Ramos (cell line): ENCODE measurements around the gene ACSM4.
"Not testable (repeated sequence)": the region's sequence is repeated elsewhere in the genome, so short reads cannot be mapped to it uniquely, and the experiment has no call there.

ENCODE experiments used
- in situ Hi-C: fragments of 300-500 bp; cut with MboI; formaldehyde crosslinking; loops from one replicate; pipeline ENCODE4 v1.14.3; 2022; ENCODE audit warnings: low sequenced_read_pairs; ENCODE audit not compliant: unreplicated experiment

Gene ACSM4, protein sequence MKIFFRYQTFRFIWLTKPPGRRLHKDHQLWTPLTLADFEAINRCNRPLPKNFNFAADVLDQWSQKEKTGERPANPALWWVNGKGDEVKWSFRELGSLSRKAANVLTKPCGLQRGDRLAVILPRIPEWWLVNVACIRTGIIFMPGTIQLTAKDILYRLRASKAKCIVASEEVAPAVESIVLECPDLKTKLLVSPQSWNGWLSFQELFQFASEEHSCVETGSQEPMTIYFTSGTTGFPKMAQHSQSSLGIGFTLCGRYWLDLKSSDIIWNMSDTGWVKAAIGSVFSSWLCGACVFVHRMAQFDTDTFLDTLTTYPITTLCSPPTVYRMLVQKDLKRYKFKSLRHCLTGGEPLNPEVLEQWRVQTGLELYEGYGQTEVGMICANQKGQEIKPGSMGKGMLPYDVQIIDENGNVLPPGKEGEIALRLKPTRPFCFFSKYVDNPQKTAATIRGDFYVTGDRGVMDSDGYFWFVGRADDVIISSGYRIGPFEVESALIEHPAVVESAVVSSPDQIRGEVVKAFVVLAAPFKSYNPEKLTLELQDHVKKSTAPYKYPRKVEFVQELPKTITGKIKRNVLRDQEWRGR

DNA sequence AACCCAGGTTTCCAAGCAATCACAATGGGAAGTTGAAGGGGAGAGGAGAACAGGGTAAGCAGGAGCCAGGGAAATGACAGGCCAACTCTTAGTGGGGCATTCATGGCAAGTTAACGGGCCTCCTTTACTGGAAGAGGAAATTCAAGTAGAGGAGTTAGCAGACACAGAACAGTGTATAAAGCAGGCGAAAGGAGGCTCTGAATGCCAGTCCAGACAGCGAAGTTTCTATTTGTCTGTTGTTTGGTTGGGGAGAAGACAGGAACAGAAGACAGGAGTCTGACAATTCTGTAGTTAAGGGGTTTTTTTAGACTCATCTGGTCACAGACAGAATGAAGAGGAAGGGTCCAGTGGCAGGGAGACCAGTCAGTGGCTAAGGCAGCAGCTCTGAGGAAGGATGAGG, at the start of gene ACSM4:
TSS of gene ACSM4 (plus strand) at position 301 of the 400 bp plus-strand sequence. CDS start 260 bp downstream, outside the sequence.
- in situ Hi-C loops: no loop called here

DNA sequence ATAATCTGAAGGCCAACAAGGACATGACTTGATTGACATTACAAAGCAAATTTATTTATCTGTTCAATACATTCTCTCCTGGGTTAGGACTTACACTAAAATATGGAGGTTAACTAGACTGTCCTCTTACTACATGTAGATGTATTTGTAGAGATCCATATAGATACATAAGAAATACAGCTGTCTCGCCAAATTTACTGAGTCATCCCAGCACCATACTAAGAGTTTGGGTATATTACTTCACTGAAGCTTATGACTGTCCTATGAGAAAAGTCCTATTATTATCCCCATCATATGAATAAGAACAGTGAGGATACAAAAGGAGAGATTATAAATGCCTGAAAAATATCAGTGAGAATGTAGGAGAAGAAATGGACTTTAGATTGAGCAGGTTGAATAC, 44.8 kb upstream of the ACSM4 start:
- in situ Hi-C loops: no loop called here

DNA sequence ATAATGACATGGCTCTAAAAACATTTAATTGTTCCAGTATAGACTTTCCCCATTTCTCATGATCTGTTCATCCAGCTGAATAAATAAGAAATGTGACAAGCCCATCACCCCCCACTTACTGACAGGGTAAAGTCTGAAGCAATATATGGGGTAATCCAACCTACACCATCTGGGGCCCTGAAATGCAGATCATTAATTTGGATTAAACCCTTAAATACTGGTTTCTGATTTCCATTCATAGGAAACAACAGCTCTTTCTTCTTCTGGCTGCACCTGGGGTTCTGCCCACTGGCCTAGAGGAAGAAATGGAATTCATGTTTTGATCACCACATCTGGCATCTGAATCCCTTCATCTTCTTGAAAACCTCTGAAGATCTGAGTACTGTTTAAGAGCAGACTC, 39.3 kb upstream of the ACSM4 start:
- in situ Hi-C loops: no loop called here

DNA sequence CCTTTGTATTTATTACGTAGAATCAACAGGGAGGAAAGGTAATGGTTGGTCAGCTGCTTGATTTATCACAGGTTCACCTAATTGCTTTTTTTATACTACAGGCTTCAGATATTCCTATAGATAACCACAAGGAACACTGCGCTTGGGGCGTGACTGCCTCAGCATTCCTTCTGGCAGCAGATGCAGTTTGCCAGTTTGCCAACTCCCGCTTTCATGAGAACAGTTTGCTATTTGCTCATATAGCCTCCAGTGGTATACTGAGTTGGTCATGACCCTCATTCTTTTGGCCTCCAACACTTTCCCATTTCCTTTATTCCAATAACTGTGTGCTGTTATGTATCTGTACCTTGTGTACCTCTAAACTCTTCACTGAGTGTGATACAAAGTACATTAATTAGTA, 38.6 kb upstream of the ACSM4 start:
- in situ Hi-C loops: no loop called here

DNA sequence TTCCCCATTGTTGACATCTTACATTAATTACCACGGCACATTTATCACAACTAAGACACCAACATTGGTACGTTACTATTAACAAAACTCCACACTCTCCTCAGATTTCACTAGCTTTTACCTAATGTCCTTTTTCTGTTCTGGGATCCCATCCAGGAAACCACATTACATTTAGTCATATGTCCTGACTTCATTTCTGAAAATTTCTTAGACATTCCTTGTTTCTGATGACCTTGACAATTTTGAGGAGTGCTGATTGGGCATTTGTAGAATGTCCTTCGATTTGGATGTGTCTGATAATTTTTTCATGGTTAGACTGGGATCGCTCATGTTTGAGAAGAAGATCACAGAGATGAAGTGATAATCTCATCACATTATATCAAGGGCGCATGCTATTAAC, 34.6 kb upstream of the ACSM4 start:
- in situ Hi-C loops: no loop called here

DNA sequence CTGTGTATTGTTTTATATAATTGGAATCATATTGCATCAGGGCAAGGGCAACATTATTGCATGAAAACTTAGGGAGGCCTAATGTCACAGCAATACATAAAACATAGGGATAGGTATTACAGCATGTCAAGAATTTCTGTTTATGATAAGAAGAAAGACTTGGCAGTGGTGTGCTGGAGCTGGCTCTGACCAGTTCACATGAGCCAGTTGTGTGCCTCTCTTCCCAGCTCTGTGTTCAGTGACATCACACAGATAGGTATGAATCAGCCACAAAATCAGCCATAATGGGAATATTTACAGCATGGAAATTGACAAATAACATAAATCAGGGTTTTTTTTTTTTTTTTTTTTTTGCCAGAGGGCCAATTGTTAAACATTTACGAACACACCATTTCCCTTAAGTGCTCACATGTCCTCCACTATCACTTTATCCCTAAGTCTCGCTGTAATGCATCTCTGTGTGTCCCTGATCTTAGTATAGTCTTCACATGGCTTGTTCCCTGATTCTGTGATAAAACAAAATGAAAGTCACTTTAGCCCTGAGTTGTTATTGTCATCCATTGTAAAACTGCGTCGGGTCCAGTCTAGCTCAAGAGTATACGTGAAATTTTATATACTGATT, 31.9 kb upstream of the ACSM4 start:
- in situ Hi-C loops: no loop called here

DNA sequence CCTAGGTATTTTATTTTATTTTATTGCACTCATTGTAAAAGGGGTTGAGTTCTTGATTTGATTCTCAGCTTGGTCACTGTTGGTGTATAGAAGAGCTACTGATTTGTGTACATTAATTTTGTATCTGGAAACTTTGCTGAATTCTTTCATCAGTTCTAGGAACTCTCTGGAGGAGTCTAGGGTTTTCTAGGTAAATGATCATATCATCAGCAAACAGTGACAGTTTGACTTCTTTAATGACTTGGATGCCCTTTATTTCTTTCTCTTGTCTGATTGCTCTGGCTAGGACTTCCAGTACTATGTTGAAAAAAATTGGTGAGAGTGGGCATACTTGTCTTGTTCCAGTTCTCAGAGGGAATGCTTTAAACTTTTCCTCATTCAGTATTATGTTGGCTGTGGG, 28.4 kb upstream of the ACSM4 start:
- in situ Hi-C loops: not testable (repeated sequence)

DNA sequence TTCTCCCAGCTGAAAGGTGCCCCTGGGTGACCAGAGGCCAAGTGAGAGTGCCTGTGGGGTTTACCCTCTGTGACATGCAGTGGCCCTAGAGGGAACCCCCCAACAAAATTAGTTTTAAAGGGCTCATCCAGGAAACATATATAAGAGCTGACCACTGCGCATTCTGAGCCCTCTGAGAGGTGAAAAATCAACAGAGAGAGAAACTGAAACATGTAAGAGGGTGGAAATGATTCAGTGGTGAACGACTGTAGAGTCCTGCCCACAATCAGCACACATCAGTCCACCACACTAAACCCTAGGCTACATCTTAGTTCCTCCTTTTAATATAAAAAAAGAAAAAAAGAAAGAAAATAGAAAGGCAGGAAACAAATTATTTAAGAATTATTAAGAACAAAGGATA, 21.0 kb upstream of the ACSM4 start:
- in situ Hi-C loops: no loop called here

DNA sequence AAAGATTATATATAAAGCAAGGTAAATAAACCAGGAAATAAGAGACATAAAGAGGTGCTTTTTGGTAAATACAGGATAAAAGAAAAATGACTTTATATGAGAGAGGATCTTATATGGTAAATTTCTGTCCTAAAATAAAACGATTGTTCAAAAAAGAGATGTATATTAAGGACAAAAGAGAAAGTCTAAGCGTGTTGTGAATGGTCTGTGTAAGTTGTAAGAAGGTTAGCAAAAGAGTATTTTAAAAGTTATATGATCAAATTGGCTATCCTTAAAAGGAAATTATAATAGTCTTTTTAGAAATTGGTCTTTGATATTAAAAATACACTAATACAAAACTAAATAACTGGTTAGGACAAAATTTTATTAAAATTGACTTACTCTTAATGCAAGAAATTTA, 14.1 kb upstream of the ACSM4 start:
- in situ Hi-C loops: no loop called here

DNA sequence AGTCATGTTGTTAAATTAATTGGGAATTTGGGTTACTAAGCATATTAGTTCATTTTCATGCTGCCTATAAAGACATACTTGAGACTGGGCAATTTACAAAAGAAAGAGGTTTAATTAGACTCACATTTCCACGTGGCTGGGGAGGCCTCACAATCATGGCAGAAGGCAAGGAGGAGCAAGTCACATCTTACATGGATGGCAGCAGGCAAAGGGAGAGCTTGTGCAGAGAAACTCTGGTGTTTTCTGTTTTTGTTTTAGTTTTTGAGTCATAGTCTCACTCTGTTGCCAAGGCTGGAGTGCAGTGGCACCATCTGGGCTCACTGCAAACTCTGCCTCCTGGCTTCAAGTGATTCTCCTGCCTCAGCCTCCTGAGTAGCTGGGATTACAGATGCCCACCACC, 13.3 kb upstream of the ACSM4 start:
- in situ Hi-C loops: not testable (repeated sequence)

DNA sequence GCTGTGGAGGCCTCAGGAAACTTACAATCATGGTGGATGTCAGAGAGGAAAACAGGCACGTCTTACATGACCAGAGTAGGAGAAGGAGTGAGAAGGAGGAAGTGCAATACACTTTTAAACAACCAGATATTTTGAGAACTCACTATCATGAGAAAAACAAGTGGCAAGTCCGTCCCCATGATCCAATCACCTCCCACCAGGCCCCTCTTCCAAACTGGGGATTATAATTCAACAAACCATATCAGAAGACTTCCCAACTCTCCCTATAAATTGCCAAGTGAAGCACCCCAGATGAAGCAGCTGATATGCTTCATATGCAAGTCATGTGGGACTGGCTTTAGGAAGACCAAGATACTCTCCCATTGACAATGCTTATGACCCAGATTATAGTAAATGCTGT, 11.6 kb upstream of the ACSM4 start:
- in situ Hi-C loops: no loop called here

DNA sequence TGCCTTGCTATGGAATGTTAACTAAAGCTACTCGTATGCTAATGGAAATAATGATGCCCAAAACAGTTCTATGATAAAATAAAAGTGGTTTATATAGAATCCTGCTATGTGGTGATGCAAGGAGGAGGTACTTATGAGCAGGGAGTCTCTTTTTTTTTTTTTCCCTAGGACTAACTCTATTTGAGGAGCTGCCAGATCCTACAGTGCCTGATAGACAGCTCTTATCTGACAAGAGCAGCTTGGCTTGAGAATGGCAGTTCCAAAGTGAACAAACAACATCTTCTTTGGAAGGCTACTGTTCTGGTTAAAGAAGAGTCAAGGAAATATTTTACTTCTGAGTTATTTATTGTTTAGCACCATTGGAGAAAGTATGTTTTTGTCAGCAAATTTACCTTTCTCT, 10.2 kb upstream of the ACSM4 start:
- in situ Hi-C loops: no loop called here

DNA sequence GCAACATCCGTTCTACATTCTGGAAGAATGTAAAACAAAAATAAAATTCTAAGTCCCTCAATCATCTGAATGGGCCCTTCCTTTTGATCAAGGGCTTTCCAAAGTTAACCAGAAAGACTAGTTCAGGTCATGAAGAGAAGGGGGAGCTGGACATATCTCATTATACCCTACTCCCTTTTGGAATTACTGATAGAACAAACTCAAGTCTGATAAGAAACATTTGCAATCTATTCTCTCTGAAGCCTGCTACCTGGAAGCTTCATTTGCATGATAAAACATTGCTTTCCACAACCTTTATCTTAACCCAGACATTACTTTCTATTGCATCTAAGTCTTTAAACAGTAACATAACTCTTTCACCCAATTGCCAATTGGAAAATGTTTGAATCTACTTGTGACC, 8.3 kb upstream of the ACSM4 start:
- in situ Hi-C loops: no loop called here

DNA sequence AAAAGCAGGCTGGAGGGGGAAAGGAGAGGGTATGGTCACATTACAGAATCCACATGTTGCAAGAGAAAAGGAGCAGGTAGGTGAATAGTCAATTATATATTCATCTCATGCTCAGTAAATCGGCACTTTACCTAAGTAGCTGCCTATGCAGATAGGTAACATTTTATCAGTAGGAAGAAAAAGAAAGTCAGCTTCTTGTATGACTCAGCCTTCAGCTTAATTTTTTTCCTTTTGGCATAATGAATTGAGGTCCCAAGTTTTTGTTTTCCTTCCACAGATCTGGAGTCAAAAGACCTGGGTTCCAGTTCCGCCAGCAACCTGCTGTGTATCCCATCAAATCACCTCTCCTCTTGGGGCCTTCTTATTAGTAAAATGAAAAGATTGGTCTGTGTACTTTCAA, 6.0 kb upstream of the ACSM4 start:
- in situ Hi-C loops: no loop called here

DNA sequence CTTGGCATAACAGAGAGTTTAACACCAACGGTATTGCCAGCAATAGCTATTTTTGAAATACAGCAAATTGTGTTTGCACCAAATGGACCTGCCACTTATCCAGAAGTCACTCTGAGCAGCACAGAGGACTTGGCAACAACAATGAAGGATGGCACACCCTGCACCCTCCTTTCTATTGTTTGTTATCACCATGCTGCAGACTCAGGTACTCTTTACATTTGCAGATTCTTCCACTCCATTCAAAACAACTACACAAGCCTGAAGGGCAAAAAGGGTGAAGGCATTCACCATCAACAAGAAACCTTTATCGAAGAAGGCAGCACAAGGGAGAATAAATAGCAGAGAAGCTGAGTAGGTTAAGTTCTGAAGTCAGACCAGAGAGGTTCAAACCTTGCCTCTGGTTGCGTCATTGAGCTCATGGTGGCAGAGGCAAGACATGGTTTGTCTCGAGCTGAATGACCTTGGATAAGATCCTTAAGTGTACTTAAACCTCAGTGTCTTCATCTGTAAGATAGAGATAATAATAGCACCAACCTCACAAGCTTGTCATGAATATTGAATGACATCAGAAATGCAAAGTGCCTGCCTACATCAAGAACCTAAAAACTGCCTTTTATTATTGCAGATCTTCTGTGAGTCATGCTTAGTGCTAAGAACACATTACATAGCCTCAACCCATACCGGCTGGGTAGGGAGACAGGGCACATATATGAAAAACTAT, 1.4 kb upstream of the ACSM4 start:
- in situ Hi-C loops: no loop called here

DNA sequence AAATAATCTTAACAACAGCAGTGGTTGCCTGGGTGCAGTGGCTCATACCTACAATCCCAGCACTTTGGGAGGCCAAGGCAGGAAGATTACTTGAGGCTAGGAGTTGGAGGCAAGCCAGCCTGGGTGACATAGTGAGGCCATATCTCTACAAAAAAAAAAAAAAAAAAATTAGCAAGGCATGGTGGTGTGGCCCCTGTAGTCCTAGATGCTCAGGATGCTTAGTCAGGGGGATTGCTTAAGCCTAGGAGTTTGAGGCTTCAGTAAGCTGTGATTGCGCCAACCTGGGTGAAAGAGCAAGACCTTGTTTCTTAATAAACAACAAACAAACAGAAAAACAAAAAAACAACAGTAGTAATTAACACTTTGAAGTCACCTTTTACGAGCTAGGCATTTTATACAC, 642 bp upstream of the ACSM4 start:
- in situ Hi-C loops: no loop called here

DNA sequence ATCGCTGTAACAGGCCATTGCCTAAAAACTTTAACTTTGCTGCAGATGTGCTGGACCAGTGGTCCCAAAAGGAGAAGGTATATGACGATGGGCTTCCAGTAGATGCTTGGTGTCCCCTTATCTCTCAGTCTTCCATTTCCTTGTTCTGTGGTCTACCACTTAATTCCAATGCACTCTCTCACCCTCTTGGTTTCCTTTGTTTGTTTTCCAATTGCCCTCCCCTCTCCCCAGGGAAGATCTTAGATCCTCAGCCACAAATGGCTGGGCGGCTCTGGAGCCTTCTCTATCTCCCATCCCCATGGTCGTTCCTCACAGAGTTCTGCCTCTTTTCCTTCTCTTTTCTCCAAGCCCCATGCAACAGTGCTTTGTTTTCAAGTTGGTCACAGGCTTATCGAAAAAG, 584 bp downstream of the ACSM4 start:
- in situ Hi-C loops: no loop called here

DNA sequence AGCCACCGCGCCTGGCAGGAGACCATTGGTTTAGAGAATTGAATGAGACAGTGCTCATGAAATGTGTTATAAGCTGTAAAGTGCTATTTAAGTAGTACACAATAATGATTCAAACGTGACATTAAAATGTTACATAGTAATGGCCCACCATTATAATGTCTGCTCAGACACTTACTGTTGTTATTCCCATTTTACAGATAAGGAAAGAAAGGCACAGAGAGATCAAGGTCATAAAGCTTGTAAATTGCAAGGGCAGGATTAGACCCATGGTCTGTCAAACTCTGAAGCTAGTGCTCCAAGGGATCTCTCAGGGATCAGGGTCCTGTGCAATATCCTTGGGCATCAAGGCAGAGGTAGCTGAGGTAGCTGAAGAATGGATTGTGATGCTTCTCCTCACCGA, 6.2 kb downstream of the ACSM4 start:
- in situ Hi-C loops: no loop called here

DNA sequence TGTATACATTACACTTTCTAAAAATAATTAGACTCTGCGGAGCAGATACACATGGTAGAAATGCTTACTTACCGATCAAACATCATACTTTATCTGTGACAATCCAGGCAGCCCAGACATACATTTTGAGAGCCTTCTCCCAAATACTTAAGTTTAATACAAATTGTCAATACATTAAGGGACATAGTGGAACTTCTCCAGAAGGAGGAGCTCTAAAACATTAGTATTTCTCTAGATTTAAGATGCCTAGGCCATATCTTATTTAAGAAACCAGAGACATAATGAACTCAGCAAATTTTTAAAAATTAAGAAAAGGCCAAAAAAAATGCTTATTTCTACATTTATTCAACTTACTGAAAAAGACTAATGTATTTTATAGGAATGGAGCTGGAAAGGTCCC, 16.1 kb downstream of the ACSM4 start:
- in situ Hi-C loops: no loop called here

DNA sequence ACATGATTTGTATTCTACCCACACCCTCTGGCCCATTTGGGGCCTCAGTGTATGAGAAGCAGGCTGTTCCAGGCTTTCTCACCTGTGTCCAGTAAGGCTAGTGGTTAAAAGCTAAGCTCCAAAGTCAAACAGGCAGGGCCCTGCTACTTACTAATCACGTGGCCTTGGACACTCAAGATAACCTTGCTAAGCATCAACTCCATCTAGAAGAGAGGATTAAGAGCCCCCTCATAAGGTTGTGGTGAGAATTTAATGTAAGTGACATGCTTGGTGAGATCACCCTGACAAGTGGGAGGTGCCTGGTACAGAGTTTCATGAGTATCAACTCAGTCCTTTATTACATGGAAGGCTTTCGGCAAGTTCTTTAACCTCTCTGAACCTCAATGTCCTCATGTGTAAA, 17.8 kb downstream of the ACSM4 start:
- in situ Hi-C loops: no loop called here

DNA sequence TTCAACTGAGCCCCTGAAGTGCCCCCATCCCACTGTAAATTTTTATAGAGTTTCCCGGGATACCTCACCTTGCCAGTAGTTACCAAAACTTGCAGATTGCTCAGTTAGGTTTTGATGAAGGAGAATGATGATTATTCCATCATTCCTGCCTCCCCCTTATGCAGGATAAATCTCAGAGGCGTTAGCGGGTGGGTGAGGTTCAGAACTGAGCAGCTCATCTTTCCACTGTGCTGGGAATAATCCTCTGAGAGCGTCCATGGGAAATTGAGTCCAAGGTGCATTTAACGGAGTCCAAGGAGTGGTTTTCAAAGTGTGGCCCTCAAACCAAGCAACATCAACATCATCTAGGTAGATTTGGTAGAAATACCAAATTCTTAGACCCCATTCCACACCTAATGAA, 18.7 kb downstream of the ACSM4 start:
- in situ Hi-C loops: no loop called here
